Measurements from ENCODE around the gene MACROD1. TPM values are rescaled to one million over a fixed set of nuclear protein-coding genes. Genes with fewer than 3 reads are reported as not detected.

Gene MACROD1
- total RNA-seq, 2 experiments from 2014 or later: 6.0 to 6.3 TPM

DNA sequence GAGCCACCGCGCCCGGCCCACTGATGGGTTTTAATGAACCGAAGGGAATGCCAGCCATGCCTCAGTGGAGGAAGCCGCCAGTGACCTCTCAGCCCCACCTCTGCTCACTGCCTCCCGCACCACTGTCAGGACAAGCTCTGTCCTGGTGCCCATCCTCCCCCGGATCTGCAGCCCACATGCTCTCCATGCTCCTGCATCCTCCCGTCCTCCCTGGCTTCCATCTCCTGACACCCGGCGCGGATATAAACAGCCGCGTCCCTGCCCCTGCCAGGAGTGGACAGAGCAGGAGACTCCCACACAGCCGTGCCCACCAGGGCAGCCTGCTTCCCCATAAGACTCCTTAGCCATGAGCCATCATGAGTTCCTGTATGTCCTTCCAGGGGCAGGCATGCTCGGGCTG is 26.9 kb downstream of the MACROD1 start:
- Mint-ChIP-seq H3K27ac (no peak overlapping the region), H3K4me3 (no peak overlapping the region), H3K27me3 (no peaks in the 10 kb centered on the region), H3K4me1 (ENCODE audit: low read depth) (peaks cover 7% of the 10 kb centered on the region), H3K9me3 (no peaks in the 10 kb centered on the region), H3K36me3 (ENCODE audit: low read depth) (no peaks in the 10 kb centered on the region)
- Histone ChIP-seq H3K4me1 (ENCODE audit: insufficient read depth, low read length) (peaks cover 9% of the 10 kb centered on the region), H3K36me3 (ENCODE audit: insufficient read depth, low read length) (no peaks in the 10 kb centered on the region), H3K9me3 (ENCODE audit: control insufficient read depth in 1 of 2, insufficient read depth in 1 of 2, low read length in 2 of 2) (no peaks in the 10 kb centered on the region), H3K27me3 (ENCODE audit: control insufficient read depth in 1 of 2, insufficient read depth in 2 of 2, low read length in 2 of 2) (no peaks in the 10 kb centered on the region), H3K27ac (ENCODE audit: low read depth in 1 of 2, low read length in 2 of 2) (no peak overlapping the region), H3K4me3 (ENCODE audit: low read length) (no peak overlapping the region)
- intact Hi-C loops (cut with DNase I, micrococcal nuclease): no loop called here
- POLR2A ChIA-PET: interaction anchor here (0.6 kb wide), 1 partner anchor 301 kb away, joined by 3 read pairs; no protein-coding TSS in a partner anchor
- TF ChIP-seq, protein P1, sequence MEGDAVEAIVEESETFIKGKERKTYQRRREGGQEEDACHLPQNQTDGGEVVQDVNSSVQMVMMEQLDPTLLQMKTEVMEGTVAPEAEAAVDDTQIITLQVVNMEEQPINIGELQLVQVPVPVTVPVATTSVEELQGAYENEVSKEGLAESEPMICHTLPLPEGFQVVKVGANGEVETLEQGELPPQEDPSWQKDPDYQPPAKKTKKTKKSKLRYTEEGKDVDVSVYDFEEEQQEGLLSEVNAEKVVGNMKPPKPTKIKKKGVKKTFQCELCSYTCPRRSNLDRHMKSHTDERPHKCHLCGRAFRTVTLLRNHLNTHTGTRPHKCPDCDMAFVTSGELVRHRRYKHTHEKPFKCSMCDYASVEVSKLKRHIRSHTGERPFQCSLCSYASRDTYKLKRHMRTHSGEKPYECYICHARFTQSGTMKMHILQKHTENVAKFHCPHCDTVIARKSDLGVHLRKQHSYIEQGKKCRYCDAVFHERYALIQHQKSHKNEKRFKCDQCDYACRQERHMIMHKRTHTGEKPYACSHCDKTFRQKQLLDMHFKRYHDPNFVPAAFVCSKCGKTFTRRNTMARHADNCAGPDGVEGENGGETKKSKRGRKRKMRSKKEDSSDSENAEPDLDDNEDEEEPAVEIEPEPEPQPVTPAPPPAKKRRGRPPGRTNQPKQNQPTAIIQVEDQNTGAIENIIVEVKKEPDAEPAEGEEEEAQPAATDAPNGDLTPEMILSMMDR (IDR thresholded peaks at IDR 0.05): no peak
- no peak for DNase-seq
- no peak for ATAC-seq (ENCODE audit: poor library complexity)
- CTCF ChIA-PET: no interaction called here

DNA sequence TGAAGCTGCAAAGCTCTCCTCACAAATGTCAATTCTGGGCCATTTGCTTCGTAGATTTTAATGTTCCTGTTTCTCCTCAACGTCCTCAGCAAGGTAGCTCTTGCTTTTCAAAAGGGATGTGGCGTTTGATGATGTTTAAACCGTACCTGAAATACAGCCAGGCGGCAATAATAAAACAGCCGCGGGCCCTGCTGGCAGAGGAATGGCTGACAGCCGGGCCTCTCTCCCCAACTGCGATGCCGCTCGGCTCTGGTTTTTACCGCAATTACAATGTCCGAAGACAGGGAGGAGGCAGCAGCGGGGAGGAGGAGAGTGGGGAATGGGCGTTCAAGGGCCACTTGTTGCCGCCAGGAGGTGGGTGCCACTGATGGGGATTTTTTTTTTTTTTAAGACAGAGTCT is 27.5 kb downstream of the MACROD1 start:
- intact Hi-C loops (cut with DNase I, micrococcal nuclease): no loop called here
- no peak overlapping the region for H3K27ac Mint-ChIP-seq
- no peaks in the 10 kb centered on the region for H3K9me3 Mint-ChIP-seq
- H3K27ac ChIP-seq (ENCODE audit: low read depth in 1 of 2, low read length in 2 of 2): no peak overlapping the region
- ATAC-seq (ENCODE audit: poor library complexity) (no peak), DNase-seq (no peak)
- no peaks in the 10 kb centered on the region for H3K27me3 Mint-ChIP-seq
- no peaks in the 10 kb centered on the region for H3K36me3 Mint-ChIP-seq (ENCODE audit: low read depth)
- H3K4me3 Mint-ChIP-seq: no peak overlapping the region
- no peaks in the 10 kb centered on the region for H3K36me3 ChIP-seq (ENCODE audit: insufficient read depth, low read length)
- H3K9me3 ChIP-seq (ENCODE audit: control insufficient read depth in 1 of 2, insufficient read depth in 1 of 2, low read length in 2 of 2): no peaks in the 10 kb centered on the region
- H3K27me3 ChIP-seq (ENCODE audit: control insufficient read depth in 1 of 2, insufficient read depth in 2 of 2, low read length in 2 of 2): no peaks in the 10 kb centered on the region
- H3K4me1 ChIP-seq (ENCODE audit: insufficient read depth, low read length): peaks cover 3% of the 10 kb centered on the region
- no peak overlapping the region for H3K4me3 ChIP-seq (ENCODE audit: low read length)
- H3K4me1 Mint-ChIP-seq (ENCODE audit: low read depth): peaks cover under 1% of the 10 kb centered on the region
- TF ChIP-seq, protein P1 (IDR thresholded peaks at IDR 0.05): no peak
- POLR2A ChIA-PET: interaction anchor here (0.6 kb wide), 1 partner anchor 300 kb away, joined by 3 read pairs; no protein-coding TSS in a partner anchor
- CTCF ChIA-PET: no interaction called here

DNA sequence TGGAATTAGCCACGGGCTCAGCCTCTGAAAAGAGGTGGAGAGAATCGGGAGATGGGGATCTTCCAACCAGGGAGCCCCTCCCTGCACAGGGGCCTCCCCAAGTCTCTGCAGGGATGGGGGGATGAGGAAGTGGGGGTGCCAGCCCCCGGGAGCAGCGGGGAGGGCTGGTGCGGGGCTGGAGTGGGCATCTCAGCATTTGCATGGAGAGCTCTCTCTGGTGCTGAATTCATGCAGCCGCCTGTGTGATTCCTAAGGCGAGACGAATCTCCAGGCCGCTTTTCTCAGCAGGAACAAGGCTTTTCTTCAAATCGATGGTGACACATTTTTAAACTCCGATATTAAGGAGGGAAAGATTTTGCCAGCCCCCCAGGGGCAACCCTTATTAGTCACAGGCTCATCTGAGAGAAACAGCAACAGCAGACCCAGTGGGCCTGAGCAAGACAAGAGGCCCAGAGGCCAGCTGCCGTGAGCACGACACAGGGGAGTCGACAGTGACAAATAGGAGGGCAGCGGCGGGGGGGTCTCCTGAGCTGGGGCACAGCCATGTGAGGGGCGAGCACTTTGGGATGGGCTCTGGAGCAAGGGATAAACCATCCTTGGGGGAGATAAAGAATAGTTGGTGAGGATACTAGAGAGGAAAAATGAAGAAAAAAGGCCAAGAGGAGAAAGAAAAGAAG is 29.0 kb downstream of the MACROD1 start:
- ATAC-seq (ENCODE audit: poor library complexity) (no peak), DNase-seq (no peak)
- Histone ChIP-seq H3K4me3 (ENCODE audit: low read length) (no peak overlapping the region), H3K4me1 (ENCODE audit: insufficient read depth, low read length) (no peaks in the 10 kb centered on the region), H3K27ac (ENCODE audit: low read depth in 1 of 2, low read length in 2 of 2) (no peak overlapping the region), H3K27me3 (ENCODE audit: control insufficient read depth in 1 of 2, insufficient read depth in 2 of 2, low read length in 2 of 2) (no peaks in the 10 kb centered on the region), H3K9me3 (ENCODE audit: control insufficient read depth in 1 of 2, insufficient read depth in 1 of 2, low read length in 2 of 2) (no peaks in the 10 kb centered on the region), H3K36me3 (ENCODE audit: insufficient read depth, low read length) (no peaks in the 10 kb centered on the region)
- Mint-ChIP-seq H3K27ac (no peak overlapping the region), H3K27me3 (no peaks in the 10 kb centered on the region), H3K36me3 (ENCODE audit: low read depth) (no peaks in the 10 kb centered on the region), H3K4me1 (ENCODE audit: low read depth) (no peaks in the 10 kb centered on the region), H3K4me3 (no peak overlapping the region), H3K9me3 (no peaks in the 10 kb centered on the region)
- intact Hi-C loops (cut with DNase I, micrococcal nuclease): no loop called here
- TF ChIP-seq, protein P1 (IDR thresholded peaks at IDR 0.05): no peak
- CTCF ChIA-PET: no interaction called here
- POLR2A ChIA-PET: no interaction called here
